ENCODE measurements around the gene MTHFD2L.

Gene MTHFD2L

DNA sequence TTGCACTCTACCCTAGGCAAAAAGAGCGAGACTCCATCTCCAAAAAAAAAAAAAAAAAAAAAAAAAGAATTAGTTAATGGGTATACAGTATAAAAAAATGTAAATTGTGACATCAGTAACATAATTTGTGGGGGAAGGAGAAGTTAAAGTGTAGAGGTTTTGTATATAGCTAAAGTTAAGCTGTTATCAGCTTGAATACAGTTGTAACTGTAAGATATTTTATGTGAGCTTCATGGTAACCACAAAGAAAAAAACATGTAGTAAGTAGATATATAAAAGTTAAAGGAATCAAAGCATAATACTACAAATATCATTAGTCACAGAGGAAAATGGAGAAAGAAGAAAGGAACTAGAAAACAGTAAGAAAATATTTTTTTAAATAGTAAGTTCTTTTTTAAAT, 97.2 kb downstream of the MTHFD2L start:
- TF ChIP-seq, protein P1, sequence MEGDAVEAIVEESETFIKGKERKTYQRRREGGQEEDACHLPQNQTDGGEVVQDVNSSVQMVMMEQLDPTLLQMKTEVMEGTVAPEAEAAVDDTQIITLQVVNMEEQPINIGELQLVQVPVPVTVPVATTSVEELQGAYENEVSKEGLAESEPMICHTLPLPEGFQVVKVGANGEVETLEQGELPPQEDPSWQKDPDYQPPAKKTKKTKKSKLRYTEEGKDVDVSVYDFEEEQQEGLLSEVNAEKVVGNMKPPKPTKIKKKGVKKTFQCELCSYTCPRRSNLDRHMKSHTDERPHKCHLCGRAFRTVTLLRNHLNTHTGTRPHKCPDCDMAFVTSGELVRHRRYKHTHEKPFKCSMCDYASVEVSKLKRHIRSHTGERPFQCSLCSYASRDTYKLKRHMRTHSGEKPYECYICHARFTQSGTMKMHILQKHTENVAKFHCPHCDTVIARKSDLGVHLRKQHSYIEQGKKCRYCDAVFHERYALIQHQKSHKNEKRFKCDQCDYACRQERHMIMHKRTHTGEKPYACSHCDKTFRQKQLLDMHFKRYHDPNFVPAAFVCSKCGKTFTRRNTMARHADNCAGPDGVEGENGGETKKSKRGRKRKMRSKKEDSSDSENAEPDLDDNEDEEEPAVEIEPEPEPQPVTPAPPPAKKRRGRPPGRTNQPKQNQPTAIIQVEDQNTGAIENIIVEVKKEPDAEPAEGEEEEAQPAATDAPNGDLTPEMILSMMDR (IDR thresholded peaks at IDR 0.05; ENCODE audit: control insufficient read depth, insufficient read depth, low read depth, low read length, missing control alignments) = no peak
- no peak overlapping the region for H3K4me3 ChIP-seq (ENCODE audit: control insufficient read depth, low read depth, low read length)
- no peak for DNase-seq (ENCODE audit: low read depth)

DNA sequence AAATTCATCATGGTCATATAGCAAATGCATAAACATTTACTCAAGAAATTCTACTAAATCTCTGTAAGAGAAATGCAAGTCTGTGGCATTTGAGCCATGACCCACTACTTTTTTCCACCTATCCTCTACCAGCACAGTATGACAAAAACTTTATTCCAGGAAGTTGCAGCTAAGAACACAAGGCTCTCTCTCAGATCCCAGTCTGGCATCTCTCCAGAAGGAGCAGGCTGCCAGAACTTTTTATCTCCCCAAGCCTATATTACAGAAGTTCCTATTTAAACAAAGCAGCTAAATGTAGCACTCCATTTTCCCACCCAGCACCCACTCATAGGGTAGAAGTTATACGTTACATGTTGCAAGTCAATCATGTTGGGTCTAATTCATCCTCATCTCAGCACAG, 101.0 kb downstream of the MTHFD2L start:
- no peak for DNase-seq (ENCODE audit: low read depth)
- H3K4me3 ChIP-seq (ENCODE audit: control insufficient read depth, low read depth, low read length) = no peak overlapping the region
- TF ChIP-seq, protein P1 (IDR thresholded peaks at IDR 0.05; ENCODE audit: control insufficient read depth, insufficient read depth, low read depth, low read length, missing control alignments) = no peak

DNA sequence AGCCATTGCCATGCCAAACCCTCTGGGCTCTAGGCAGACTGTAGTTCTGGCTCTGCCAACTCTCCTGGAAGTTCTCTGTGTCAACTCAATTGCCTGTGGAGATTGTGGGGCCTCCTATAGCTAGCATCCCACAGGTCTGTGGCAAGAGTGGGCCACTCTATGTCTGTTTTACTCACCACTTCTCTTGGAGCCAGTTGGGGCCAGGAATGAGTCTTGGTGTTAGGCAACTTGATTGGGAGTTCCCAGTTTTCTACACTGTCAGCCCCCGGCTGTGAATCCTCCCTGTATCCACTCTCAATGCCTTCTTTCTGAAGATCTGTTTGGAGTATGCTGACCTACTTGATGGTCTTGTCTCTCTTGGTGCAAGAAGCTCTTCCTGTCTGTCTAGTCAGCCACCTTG, 102.1 kb downstream of the MTHFD2L start:
- H3K4me3 ChIP-seq (ENCODE audit: control insufficient read depth, low read depth, low read length) = no peak overlapping the region
- TF ChIP-seq, protein P1 (IDR thresholded peaks at IDR 0.05; ENCODE audit: control insufficient read depth, insufficient read depth, low read depth, low read length, missing control alignments) = no peak
- no peak for DNase-seq (ENCODE audit: low read depth)

DNA sequence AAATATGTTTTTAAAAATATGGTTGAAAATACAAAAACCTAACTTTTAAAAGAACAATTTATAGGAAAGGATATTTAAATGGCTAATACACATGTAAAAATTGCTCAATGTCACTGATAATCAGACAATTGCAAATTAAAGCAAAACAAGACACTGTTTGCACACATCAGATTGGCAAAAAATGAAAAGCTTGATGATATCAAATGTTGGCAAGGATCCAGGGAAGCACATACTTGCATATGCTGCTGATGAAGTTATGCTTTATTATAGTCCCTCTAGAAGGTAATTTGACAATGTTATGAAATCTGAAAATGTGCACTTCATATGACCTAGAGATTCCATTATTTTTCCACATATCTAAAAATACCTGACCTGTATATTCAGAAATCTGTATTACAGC, 104.6 kb downstream of the MTHFD2L start:
- TF ChIP-seq, protein P1 (IDR thresholded peaks at IDR 0.05; ENCODE audit: control insufficient read depth, insufficient read depth, low read depth, low read length, missing control alignments) = no peak
- DNase-seq (ENCODE audit: low read depth) = no peak

DNA sequence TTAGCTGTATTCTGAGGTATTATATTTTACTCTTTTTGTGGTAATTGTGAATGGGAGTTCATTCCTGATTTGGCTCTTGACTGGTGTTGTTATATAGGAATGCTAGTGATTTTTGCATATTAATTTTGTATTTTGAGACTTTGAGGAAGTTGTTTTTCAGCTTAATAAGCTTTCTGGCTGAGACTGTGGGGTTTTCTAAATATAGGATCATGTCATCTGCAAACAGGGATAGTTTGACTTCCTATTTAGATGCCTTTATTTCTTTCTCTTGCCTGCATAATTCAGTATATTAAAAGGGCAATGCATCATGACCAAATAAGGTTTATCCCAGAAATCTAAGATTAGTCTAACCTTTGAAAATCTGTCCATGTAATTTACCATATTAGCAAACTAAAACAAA, 105.6 kb downstream of the MTHFD2L start:
- DNase-seq (ENCODE audit: low read depth) = no peak
- TF ChIP-seq, protein P1 (IDR thresholded peaks at IDR 0.05; ENCODE audit: control insufficient read depth, insufficient read depth, low read depth, low read length, missing control alignments) = no peak
- no peak overlapping the region for H3K4me3 ChIP-seq (ENCODE audit: control insufficient read depth, low read depth, low read length)

More for the DNA sequence above, 104.6 kb downstream of the MTHFD2L start:
- H3K4me3 ChIP-seq (ENCODE audit: control insufficient read depth, low read depth, low read length) = no peak overlapping the region

DNA sequence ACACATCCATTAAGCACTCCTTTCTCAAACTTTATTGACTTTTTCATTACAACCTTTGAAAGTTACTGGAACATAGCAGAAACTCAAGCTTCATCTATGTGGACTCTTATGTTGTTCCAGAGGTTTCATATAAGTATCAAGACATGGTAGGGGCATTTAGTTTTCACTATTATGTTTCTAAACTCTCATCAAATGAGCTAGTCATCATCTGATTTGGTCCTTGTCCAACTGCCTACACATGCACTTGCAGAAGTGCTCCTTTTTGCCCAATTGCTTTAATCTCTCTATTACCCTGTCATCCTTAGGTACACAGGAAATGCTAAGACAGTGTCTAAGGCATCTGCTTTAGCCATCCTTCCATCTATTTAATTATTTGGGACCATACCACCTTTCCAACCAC, 108.2 kb downstream of the MTHFD2L start:
- TF ChIP-seq, protein P1 (IDR thresholded peaks at IDR 0.05; ENCODE audit: control insufficient read depth, insufficient read depth, low read depth, low read length, missing control alignments) = no peak
- DNase-seq (ENCODE audit: low read depth) = no peak
- no peak overlapping the region for H3K4me3 ChIP-seq (ENCODE audit: control insufficient read depth, low read depth, low read length)

Measured in AG09309 (cell line).